ENCODE measurements around the gene FGF14. TPM values are rescaled to one million over a fixed set of nuclear protein-coding genes. Genes with fewer than 3 reads are reported as not detected.

The FGF14 gene
- total and polyA plus RNA-seq, 5 donors from 2014 or later = 0.09 TPM; not detected in 4

DNA sequence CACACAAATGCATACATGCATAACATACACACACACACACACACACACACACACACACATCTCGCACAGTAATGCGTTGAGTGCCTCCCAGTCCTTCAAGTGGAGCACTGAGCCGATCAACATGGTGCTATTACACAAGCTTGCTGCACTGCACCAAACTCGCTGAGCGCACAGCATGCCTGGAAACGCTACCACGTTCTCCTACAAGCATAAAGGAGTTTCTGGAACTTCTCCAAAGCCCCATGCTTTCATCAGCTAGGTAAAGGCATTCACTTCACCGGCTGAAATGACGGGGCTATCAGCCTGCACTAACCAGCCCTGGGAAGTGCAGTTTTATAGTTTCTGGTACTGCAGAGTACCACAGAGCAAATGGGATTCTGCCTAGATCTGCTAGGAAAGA lies 92.7 kb downstream of the FGF14 start:
- H3K4me1 Mint-ChIP-seq = peaks cover 0 to 2% (median 0%) of the 10 kb centered on the region in 4 donors
- H3K9me3 Mint-ChIP-seq = peaks cover 0 to 5% (median 0%) of the 10 kb centered on the region in 7 donors
- ATAC-seq (ENCODE audit: low read depth in 2 of 2) (no peak), DNase-seq (no peak)
- H3K4me3 ChIP-seq (ENCODE audit: low read depth, low read length) = no peak overlapping the region
- no peaks in the 10 kb centered on the region for H3K27me3 ChIP-seq (ENCODE audit: control insufficient read depth, insufficient read depth, low read length)
- no peaks in the 10 kb centered on the region for H3K9me3 ChIP-seq (ENCODE audit: control insufficient read depth in 2 of 2, low read length in 2 of 2)
- no peaks in the 10 kb centered on the region for H3K36me3 Mint-ChIP-seq
- H3K27me3 Mint-ChIP-seq = no peaks in the 10 kb centered on the region
- no peaks in the 10 kb centered on the region for H3K4me1 ChIP-seq (ENCODE audit: control insufficient read depth, insufficient read depth, low read length, poor library complexity, severe bottlenecking)
- H3K4me3 Mint-ChIP-seq = no peak overlapping the region
- H3K27ac Mint-ChIP-seq = no peak overlapping the region
- no peak overlapping the region for H3K27ac ChIP-seq (ENCODE audit: insufficient read depth, low read length, poor library complexity, severe bottlenecking)
- H3K36me3 ChIP-seq (ENCODE audit: control insufficient read depth, insufficient read depth, low read length) = no peaks in the 10 kb centered on the region

DNA sequence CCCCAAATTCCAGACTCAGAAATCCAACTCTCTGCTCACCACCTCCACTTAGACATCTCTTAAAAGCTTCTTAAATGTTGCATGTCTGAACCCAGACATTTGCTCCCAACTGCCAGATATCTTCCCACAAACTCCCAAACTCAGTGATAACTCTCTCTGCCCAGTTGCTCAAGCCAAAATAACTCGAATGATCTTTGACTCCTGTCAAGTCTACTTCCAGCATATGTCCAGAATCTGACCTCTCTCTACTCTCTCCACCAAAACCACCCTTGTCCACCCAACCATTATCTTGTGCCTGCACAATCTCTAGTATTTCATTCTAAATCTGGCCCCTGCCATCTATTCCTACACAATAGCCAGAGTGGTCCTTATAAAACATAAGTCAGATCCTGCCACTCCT lies 99.3 kb downstream of the FGF14 start:
- Histone ChIP-seq H3K9me3 (ENCODE audit: control insufficient read depth in 2 of 2, low read length in 2 of 2) (no peaks in the 10 kb centered on the region), H3K4me3 (ENCODE audit: low read depth, low read length) (no peak overlapping the region), H3K4me1 (ENCODE audit: control insufficient read depth, insufficient read depth, low read length, poor library complexity, severe bottlenecking) (no peaks in the 10 kb centered on the region), H3K27me3 (ENCODE audit: control insufficient read depth, insufficient read depth, low read length) (no peaks in the 10 kb centered on the region), H3K36me3 (ENCODE audit: control insufficient read depth, insufficient read depth, low read length) (no peaks in the 10 kb centered on the region), H3K27ac (ENCODE audit: insufficient read depth, low read length, poor library complexity, severe bottlenecking) (no peak overlapping the region)
- no peaks in the 10 kb centered on the region for H3K36me3 Mint-ChIP-seq
- ATAC-seq (ENCODE audit: low read depth in 2 of 2) (no peak), DNase-seq (no peak)
- H3K27ac Mint-ChIP-seq = no peak overlapping the region
- H3K27me3 Mint-ChIP-seq = no peaks in the 10 kb centered on the region
- no peak overlapping the region for H3K4me3 Mint-ChIP-seq
- H3K4me1 Mint-ChIP-seq = no peaks in the 10 kb centered on the region
- H3K9me3 Mint-ChIP-seq = peaks cover 0 to 4% (median 0%) of the 10 kb centered on the region in 7 donors

DNA sequence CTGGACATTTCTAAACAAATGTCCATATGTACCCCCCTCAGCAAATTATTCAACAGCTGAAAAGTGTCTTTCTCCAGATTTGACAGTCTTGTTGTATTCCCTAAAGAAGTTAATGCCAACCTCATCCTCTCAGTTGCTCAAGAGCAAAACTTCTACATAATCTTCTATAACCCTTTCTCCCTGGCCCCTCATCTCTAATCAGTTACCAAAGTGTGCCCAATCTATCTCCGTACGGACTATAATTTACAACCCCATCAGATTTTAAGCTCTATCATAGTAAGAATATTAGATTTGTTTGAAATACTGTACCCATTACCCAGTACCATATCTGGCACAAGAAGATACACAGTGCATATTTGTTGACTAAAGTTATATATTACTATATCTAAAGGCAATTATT lies 101.5 kb downstream of the FGF14 start:
- Histone ChIP-seq H3K4me3 (ENCODE audit: low read depth, low read length) (no peak overlapping the region), H3K36me3 (ENCODE audit: control insufficient read depth, insufficient read depth, low read length) (no peaks in the 10 kb centered on the region), H3K27me3 (ENCODE audit: control insufficient read depth, insufficient read depth, low read length) (no peaks in the 10 kb centered on the region), H3K4me1 (ENCODE audit: control insufficient read depth, insufficient read depth, low read length, poor library complexity, severe bottlenecking) (no peaks in the 10 kb centered on the region), H3K27ac (ENCODE audit: insufficient read depth, low read length, poor library complexity, severe bottlenecking) (no peak overlapping the region), H3K9me3 (ENCODE audit: control insufficient read depth in 2 of 2, low read length in 2 of 2) (no peaks in the 10 kb centered on the region)
- DNase-seq (no peak), ATAC-seq (ENCODE audit: low read depth in 2 of 2) (no peak)
- H3K4me1 Mint-ChIP-seq = no peaks in the 10 kb centered on the region
- H3K36me3 Mint-ChIP-seq = no peaks in the 10 kb centered on the region
- no peaks in the 10 kb centered on the region for H3K27me3 Mint-ChIP-seq
- H3K9me3 Mint-ChIP-seq = peaks cover 0 to 3% (median 0%) of the 10 kb centered on the region in 7 donors
- H3K27ac Mint-ChIP-seq = no peak overlapping the region
- no peak overlapping the region for H3K4me3 Mint-ChIP-seq

DNA sequence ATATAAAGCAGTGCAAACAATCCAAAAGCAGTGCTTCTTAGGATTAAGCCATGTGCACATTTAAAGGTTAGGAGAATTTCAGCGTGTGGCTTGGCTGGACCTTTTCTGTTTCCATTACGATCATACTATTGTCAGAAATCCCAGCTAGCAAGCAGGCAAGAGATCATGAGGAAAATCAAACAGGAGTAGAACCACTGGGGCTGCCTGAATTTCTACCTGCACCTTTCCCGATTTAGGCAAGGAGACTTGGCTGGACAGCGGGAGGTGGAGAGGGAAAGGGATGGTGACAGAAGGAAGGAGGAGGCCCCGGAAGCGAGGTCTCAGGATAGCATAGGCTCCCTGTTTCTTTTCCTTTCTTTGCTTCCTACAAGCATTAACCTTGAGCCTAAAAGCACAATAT lies 102.5 kb downstream of the FGF14 start:
- Histone ChIP-seq H3K36me3 (ENCODE audit: control insufficient read depth, insufficient read depth, low read length) (no peaks in the 10 kb centered on the region), H3K4me3 (ENCODE audit: low read depth, low read length) (no peak overlapping the region), H3K27me3 (ENCODE audit: control insufficient read depth, insufficient read depth, low read length) (no peaks in the 10 kb centered on the region), H3K27ac (ENCODE audit: insufficient read depth, low read length, poor library complexity, severe bottlenecking) (no peak overlapping the region), H3K9me3 (ENCODE audit: control insufficient read depth in 2 of 2, low read length in 2 of 2) (no peaks in the 10 kb centered on the region), H3K4me1 (ENCODE audit: control insufficient read depth, insufficient read depth, low read length, poor library complexity, severe bottlenecking) (no peaks in the 10 kb centered on the region)
- H3K27ac Mint-ChIP-seq = no peak overlapping the region
- peaks cover 0 to 3% (median 0%) of the 10 kb centered on the region in 7 donors for H3K9me3 Mint-ChIP-seq
- ATAC-seq (ENCODE audit: low read depth in 2 of 2) (no peak), DNase-seq (no peak)
- no peaks in the 10 kb centered on the region for H3K27me3 Mint-ChIP-seq
- no peaks in the 10 kb centered on the region for H3K36me3 Mint-ChIP-seq
- no peaks in the 10 kb centered on the region for H3K4me1 Mint-ChIP-seq
- no peak overlapping the region for H3K4me3 Mint-ChIP-seq

DNA sequence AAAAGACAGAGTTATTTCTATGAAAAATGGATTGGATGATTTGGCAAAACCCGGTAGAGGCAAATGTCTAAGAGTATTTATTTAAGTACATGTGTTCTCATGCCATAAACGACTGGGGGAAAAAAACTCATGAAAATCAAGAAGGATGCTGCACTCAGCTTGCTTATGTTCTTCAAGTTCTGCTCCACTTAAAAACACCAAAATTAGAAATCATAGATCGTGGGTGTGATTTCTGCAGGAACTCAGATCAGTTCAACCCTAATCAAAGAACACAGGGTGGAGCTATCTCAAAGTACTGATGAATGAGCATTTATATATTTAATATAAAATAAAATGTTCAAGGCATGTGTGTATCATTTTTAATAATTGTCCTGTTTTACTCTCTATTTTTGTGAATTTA lies 103.8 kb downstream of the FGF14 start:
- no peak for DNase-seq
- H3K9me3 ChIP-seq (ENCODE audit: control insufficient read depth in 2 of 2, low read length in 2 of 2) = no peaks in the 10 kb centered on the region
- Mint-ChIP-seq H3K9me3 (peaks cover 0 to 1% (median 0%) of the 10 kb centered on the region in 7 donors), H3K27ac (no peak overlapping the region), H3K4me3 (no peak overlapping the region), H3K27me3 (no peaks in the 10 kb centered on the region), H3K36me3 (no peaks in the 10 kb centered on the region), H3K4me1 (no peaks in the 10 kb centered on the region)
- no peak overlapping the region for H3K4me3 ChIP-seq (ENCODE audit: low read depth, low read length)
- no peak for ATAC-seq (ENCODE audit: low read depth in 2 of 2)
- no peaks in the 10 kb centered on the region for H3K27me3 ChIP-seq (ENCODE audit: control insufficient read depth, insufficient read depth, low read length)
- H3K27ac ChIP-seq (ENCODE audit: insufficient read depth, low read length, poor library complexity, severe bottlenecking) = no peak overlapping the region
- H3K36me3 ChIP-seq (ENCODE audit: control insufficient read depth, insufficient read depth, low read length) = no peaks in the 10 kb centered on the region
- H3K4me1 ChIP-seq (ENCODE audit: control insufficient read depth, insufficient read depth, low read length, poor library complexity, severe bottlenecking) = no peaks in the 10 kb centered on the region

DNA sequence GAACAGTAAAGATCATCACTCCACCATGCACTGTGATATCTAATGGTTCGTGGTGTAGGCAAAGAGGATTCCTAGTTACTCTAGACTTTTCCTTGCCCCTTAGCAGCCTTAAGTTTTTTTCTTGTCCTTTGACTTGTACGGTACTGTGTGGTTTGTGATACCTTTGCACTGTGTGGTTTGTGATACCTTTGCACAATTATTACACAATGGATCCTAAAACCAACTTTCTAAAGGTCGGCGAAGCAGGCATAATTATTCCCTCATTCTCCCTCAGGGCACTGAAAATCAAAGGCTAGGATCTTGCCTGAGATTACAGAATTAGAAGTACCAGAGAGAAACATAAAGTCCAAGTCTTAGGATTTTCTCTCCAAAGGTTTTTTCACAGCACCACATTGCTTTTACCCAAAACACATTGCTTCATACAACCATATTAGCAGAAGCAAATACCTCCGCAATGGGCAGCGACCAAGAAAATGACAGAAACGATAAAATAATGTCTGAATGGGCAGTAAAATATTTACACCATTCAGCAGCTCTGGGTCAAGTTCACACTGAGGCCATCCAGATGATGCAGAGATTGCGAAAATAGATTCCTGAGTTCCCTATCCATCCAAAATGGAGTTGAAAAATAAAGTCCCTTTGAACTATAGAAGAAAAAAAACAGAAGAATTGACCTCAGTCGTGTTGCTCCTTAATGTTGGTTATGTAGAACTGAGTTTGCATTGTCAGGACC lies 106.4 kb downstream of the FGF14 start:
- no peak overlapping the region for H3K27ac ChIP-seq (ENCODE audit: insufficient read depth, low read length, poor library complexity, severe bottlenecking)
- H3K27me3 ChIP-seq (ENCODE audit: control insufficient read depth, insufficient read depth, low read length) = no peaks in the 10 kb centered on the region
- no peaks in the 10 kb centered on the region for H3K27me3 Mint-ChIP-seq

DNA sequence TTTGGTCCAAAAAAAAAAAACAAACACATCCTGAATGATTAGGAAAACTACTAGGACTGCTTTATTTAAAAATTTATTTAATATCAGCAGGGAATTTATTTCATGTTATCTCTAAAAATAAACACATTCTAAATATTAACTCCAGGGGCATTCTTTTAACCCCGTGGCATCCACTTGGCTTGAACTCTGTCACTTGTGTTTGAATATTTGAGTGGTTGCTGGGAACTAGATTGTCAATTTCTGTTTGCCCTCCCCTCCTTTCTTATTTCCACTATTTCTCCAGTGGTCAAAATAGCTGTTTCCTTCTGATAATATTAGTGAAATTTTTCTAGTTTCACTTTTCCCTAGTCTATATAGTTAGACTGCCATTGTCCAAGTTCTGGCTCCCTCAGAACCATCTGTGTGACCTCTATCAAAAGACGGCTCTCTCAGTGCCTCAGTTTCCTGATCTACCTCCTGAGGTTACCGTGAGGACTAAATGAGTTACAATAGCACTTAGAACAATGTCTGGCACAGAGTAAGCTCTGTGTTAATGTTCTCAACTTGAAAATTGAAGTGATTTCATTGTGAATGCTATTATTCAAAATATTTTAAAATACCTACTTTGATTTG lies 107.3 kb downstream of the FGF14 start:
- H3K4me3 Mint-ChIP-seq = no peak overlapping the region

More for the DNA sequence above, 106.4 kb downstream of the FGF14 start:
- no peak for ATAC-seq (ENCODE audit: low read depth in 2 of 2)
- H3K9me3 ChIP-seq (ENCODE audit: control insufficient read depth in 2 of 2, low read length in 2 of 2) = no peaks in the 10 kb centered on the region
- H3K36me3 Mint-ChIP-seq = no peaks in the 10 kb centered on the region
- H3K4me1 Mint-ChIP-seq = no peaks in the 10 kb centered on the region
- H3K27ac Mint-ChIP-seq = no peak overlapping the region
- H3K9me3 Mint-ChIP-seq = peaks cover 0 to 1% (median 0%) of the 10 kb centered on the region in 7 donors
- no peaks in the 10 kb centered on the region for H3K36me3 ChIP-seq (ENCODE audit: control insufficient read depth, insufficient read depth, low read length)
- H3K4me3 ChIP-seq (ENCODE audit: low read depth, low read length) = no peak overlapping the region
- no peak for DNase-seq
- H3K4me3 Mint-ChIP-seq = no peak overlapping the region
- H3K4me1 ChIP-seq (ENCODE audit: control insufficient read depth, insufficient read depth, low read length, poor library complexity, severe bottlenecking) = no peaks in the 10 kb centered on the region

DNA sequence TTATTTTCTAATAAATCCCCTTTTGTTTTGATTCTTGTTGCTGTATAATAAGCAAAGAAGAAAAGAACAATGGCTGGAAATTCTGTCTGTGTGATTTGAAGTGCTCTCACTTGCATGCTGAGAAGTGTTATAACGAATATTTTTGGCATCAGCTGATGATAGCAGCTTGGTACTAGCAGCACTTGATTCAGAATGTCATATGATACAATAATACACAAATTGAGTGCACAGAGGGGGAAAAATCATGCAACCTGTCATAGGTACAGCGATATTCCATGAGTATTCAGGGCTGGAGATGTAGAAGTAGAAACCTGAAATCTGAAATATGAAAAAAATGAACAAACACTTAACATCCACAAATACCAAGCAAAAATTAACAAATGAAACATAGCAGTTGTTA lies 108.1 kb downstream of the FGF14 start:
- no peak for ATAC-seq (ENCODE audit: low read depth in 2 of 2)
- H3K4me1 Mint-ChIP-seq = no peaks in the 10 kb centered on the region

More for the DNA sequence above, 107.3 kb downstream of the FGF14 start:
- DNase-seq (no peak), ATAC-seq (ENCODE audit: low read depth in 2 of 2) (no peak)
- no peaks in the 10 kb centered on the region for H3K9me3 ChIP-seq (ENCODE audit: control insufficient read depth in 2 of 2, low read length in 2 of 2)
- H3K36me3 ChIP-seq (ENCODE audit: control insufficient read depth, insufficient read depth, low read length) = no peaks in the 10 kb centered on the region
- Mint-ChIP-seq H3K36me3 (no peaks in the 10 kb centered on the region), H3K9me3 (no peaks in the 10 kb centered on the region), H3K27ac (no peak overlapping the region), H3K27me3 (no peaks in the 10 kb centered on the region), H3K4me1 (no peaks in the 10 kb centered on the region)
- H3K27ac ChIP-seq (ENCODE audit: insufficient read depth, low read length, poor library complexity, severe bottlenecking) = no peak overlapping the region
- H3K27me3 ChIP-seq (ENCODE audit: control insufficient read depth, insufficient read depth, low read length) = no peaks in the 10 kb centered on the region
- no peak overlapping the region for H3K4me3 ChIP-seq (ENCODE audit: low read depth, low read length)
- no peaks in the 10 kb centered on the region for H3K4me1 ChIP-seq (ENCODE audit: control insufficient read depth, insufficient read depth, low read length, poor library complexity, severe bottlenecking)

More for the DNA sequence above, 108.1 kb downstream of the FGF14 start:
- no peaks in the 10 kb centered on the region for H3K9me3 ChIP-seq (ENCODE audit: control insufficient read depth in 2 of 2, low read length in 2 of 2)
- no peak overlapping the region for H3K4me3 ChIP-seq (ENCODE audit: low read depth, low read length)
- H3K4me1 ChIP-seq (ENCODE audit: control insufficient read depth, insufficient read depth, low read length, poor library complexity, severe bottlenecking) = no peaks in the 10 kb centered on the region
- no peak for DNase-seq
- Mint-ChIP-seq H3K36me3 (no peaks in the 10 kb centered on the region), H3K9me3 (no peaks in the 10 kb centered on the region), H3K27ac (no peak overlapping the region), H3K4me3 (no peak overlapping the region), H3K27me3 (no peaks in the 10 kb centered on the region)
- no peak overlapping the region for H3K27ac ChIP-seq (ENCODE audit: insufficient read depth, low read length, poor library complexity, severe bottlenecking)
- H3K27me3 ChIP-seq (ENCODE audit: control insufficient read depth, insufficient read depth, low read length) = no peaks in the 10 kb centered on the region
- no peaks in the 10 kb centered on the region for H3K36me3 ChIP-seq (ENCODE audit: control insufficient read depth, insufficient read depth, low read length)
